Measurements from ENCODE around the gene AFAP1L2. TPM values are rescaled to one million over a fixed set of nuclear protein-coding genes. Genes with fewer than 3 reads are reported as not detected.

The AFAP1L2 gene
- total RNA-seq, 120 experiments from 2014 or later = 17.3 to 49.9 (median 28.8) TPM

Other genes starting within 250 kb of the AFAP1L2 start
- 10 to 100 TPM; 22.1 to 58.2 (median 37.5) TPM for gene CCDC186, start 230.3 kb downstream of the AFAP1L2 start, total RNA-seq
- gene TDRD1, start 225.1 kb downstream of the AFAP1L2 start, total RNA-seq = 1 to 10 TPM in 73 of 120 experiments, under 1 TPM in 47; 0.18 to 3.0 (median 1.2) TPM
- 1 to 10 TPM in 110 of 120 experiments, under 1 TPM in 10; 0.45 to 6.3 (median 2.0) TPM for gene VWA2, start 165.2 kb downstream of the AFAP1L2 start, total RNA-seq

All from dorsolateral prefrontal cortex (tissue), 118 donors.